CD4-positive, alpha-beta memory T cell (primary cell): ENCODE data around the gene MMP17. TPM values are rescaled to one million over a fixed set of nuclear protein-coding genes. Genes with fewer than 3 reads are reported as not detected.
A peak's percentile ranks its signal among the peaks of the same experiment; 100 is the strongest.

Source experiments
- CTCF ChIA-PET: fragments of 350-600 bp; sonication (Branson Sonifier 250); formaldehyde crosslinking; loops from one replicate; lab custom pipeline; 2021; ENCODE audit warnings: inconsistent platforms; ENCODE audit not compliant: partially characterized antibody; lab: Charles Lee
- POLR2A ChIA-PET: fragments of 350-600 bp; sonication (Branson Sonifier 250); formaldehyde crosslinking; loops from one replicate; lab custom pipeline; 2021; ENCODE audit not compliant: partially characterized antibody; lab: Charles Lee
- DNase-seq, 5 donors: peaks; one replicate each; pipeline versions ENCODE4 v3.0.0 to v3.0.0-alpha.2; 2020 to 2022; ENCODE audit warnings: mixed read lengths in 1 of 5
- H3K27ac ChIP-seq: one replicate; pipeline ENCODE4 v1.7.0; 2013; ENCODE audit warnings: low read depth, low read length
- H3K27me3 ChIP-seq: 2 replicates; pipeline ENCODE4 v1.7.0; 2013; ENCODE audit warnings: mild to moderate bottlenecking, low read length, moderate library complexity; ENCODE audit not compliant: insufficient read depth
- H3K36me3 ChIP-seq: 2 replicates; pipeline ENCODE4 v1.7.0; 2013; ENCODE audit warnings: mild to moderate bottlenecking, low read length, moderate library complexity; ENCODE audit not compliant: insufficient read depth
- H3K4me1 ChIP-seq: 2 replicates; pipeline ENCODE4 v1.7.0; 2013; ENCODE audit warnings: mild to moderate bottlenecking, low read length, moderate library complexity; ENCODE audit not compliant: insufficient read depth
- H3K4me3 ChIP-seq, 2 donors: one replicate each; pipeline ENCODE4 v1.7.0; 2013; ENCODE audit warnings: low read length in 2 of 2, mild to moderate bottlenecking in 1 of 2
- H3K9me3 ChIP-seq, 2 donors: one replicate each; pipeline ENCODE4 v1.7.0; 2013; ENCODE audit warnings: low read length in 2 of 2, control low read depth in 1 of 2; ENCODE audit not compliant: control insufficient read depth in 1 of 2
- H3K27ac Mint-ChIP-seq, 7 donors: one replicate each; pipeline ENCODE4 v1.8.0; 2020 to 2021; ENCODE audit warnings: mixed read lengths in 7 of 7, mild to moderate bottlenecking in 6 of 7, inconsistent platforms in 3 of 7, moderate library complexity in 3 of 7
- H3K27me3 Mint-ChIP-seq, 2 donors: one replicate each; pipeline ENCODE4 v1.8.0; 2020 to 2021; ENCODE audit warnings: mixed read lengths in 2 of 2
- H3K36me3 Mint-ChIP-seq, 2 donors: one replicate each; pipeline ENCODE4 v1.8.0; 2020 to 2021; ENCODE audit warnings: mixed read lengths in 2 of 2, inconsistent platforms in 1 of 2, mild to moderate bottlenecking in 1 of 2
- H3K4me1 Mint-ChIP-seq, 4 donors: one replicate each; pipeline ENCODE4 v1.8.0; 2020 to 2021; ENCODE audit warnings: mixed read lengths in 4 of 4, mild to moderate bottlenecking in 1 of 4
- H3K4me3 Mint-ChIP-seq, 8 donors: one replicate each; pipeline ENCODE4 v1.8.0; 2020 to 2021; ENCODE audit warnings: mixed read lengths in 8 of 8, mild to moderate bottlenecking in 7 of 8, moderate library complexity in 6 of 8, inconsistent platforms in 3 of 8
- H3K9me3 Mint-ChIP-seq, 8 donors: one replicate each; pipeline ENCODE4 v1.8.0; 2020 to 2021; ENCODE audit warnings: mixed read lengths in 8 of 8, mild to moderate bottlenecking in 5 of 8, inconsistent platforms in 3 of 8, moderate library complexity in 1 of 8
- intact Hi-C: fragments of 100-400 bp; cut with micrococcal nuclease; formaldehyde crosslinking; loops from one replicate; pipeline ENCODE4 v1.15.1; 2023
- polyA plus RNA-seq, 2 donors: library from polyadenylated mRNA; unstranded; fragments of 300-500 nt; fragmentation: Illumina TruSeq; gene quantifications; one replicate each; pipeline ENCODE4 v1.2.3, GENCODE V29; 2021
- total RNA-seq, 2 experiments: library from RNA; stranded (reverse); gene quantifications; one replicate each; pipeline ENCODE4 v1.2.3, GENCODE V29; 2021

MMP17 gene
- total and polyA plus RNA-seq, 4 experiments from 2014 or later = 0.32 to 0.94 TPM; not detected in 2

DNA sequence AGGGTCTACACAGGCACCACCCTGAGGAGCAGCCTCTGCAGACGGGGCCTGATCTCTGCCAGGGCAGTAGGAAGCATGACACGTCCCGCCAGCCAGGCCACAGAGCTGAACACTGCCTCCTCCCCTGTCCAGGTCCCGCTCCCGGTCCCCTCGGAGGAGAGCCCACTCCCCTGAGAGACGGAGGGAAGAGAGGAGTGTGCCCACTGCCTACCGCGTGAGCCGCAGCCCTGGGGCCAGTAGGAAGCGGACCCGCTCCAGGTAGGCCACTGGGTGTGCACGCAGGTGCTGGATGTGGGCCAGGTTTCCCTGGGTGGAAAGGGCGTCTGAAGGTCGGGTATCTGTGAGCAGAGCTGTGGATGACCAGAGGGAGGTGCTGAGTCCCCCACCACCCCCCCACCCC is 41.9 kb upstream of the MMP17 start:
- Mint-ChIP-seq H3K27ac (peak overlapping the region in 1 of 7 donors; percentile 61), H3K36me3 (peaks cover 46 to 73% of the 10 kb centered on the region in 2 donors), H3K4me1 (peaks cover 0 to 1% (median 0%) of the 10 kb centered on the region in 4 donors), H3K4me3 (no peak overlapping the region), H3K9me3 (peaks cover 0 to 3% (median 0%) of the 10 kb centered on the region in 8 donors), H3K27me3 (no peaks in the 10 kb centered on the region)
- CTCF ChIA-PET = no interaction called here
- Histone ChIP-seq H3K4me3 (no peak overlapping the region), H3K27me3 (no peaks in the 10 kb centered on the region), H3K36me3 (peaks cover 38% of the 10 kb centered on the region), H3K9me3 (no peaks in the 10 kb centered on the region), H3K27ac (no peak overlapping the region), H3K4me1 (no peaks in the 10 kb centered on the region)
- POLR2A ChIA-PET = interaction anchor here (1.0 kb wide), 1 partner anchor 13 kb away, joined by 3 read pairs; no protein-coding TSS in a partner anchor
- DNase-seq = no peak
- intact Hi-C loops = no loop called here

DNA sequence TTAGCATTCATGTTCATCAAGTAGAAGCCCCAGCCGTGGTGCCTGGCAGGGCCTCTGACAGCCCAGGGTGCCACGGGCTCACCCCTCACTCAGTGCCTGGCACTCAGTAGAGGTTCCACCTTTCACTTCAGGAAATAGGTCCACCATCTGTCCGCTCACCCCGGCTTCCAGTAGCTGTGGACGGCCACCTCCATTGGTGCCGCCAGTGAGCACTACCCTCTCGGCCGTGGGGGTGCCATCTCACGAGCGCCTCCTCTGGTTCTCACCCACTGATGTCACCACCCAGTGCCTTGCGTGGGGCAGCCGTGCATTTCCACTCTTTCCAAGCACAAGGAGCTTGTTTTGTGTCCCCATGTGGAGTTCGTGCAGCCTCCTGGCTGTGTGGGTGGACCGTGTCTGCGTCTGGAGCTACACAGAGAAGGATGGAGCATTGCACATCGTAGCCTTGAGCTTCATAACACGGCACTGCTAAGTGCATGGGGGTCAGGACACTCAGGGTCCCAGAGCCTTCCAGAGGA is 41.0 kb upstream of the MMP17 start:
- CTCF ChIA-PET = no interaction called here

DNA sequence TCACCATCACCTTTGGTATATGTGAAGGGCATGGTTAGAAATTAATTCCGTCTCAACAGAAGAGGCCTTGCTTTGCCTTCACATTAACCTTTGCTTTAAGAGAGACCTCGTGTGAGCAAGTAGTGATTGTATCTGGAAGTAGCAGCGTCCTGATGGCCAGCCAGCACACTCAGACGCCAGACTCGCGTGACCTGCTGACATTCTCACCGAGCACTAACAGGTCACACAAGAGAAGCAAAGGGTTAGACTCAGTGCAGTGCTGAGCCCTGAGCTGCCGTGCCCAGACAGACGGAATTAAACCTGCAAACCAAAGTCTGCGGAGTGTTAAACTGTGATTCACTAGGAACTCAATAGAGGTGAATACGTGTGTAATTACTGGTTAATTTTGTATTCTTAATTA is 40.1 kb upstream of the MMP17 start:
- H3K36me3 Mint-ChIP-seq = peaks cover 54 to 74% of the 10 kb centered on the region in 2 donors
- ChIA-PET POLR2A (no interaction called here), CTCF (interaction anchor here (0.6 kb wide), 1 partner anchor 223 kb away, joined by 3 read pairs; no protein-coding TSS in a partner anchor)
- no peaks in the 10 kb centered on the region for H3K27me3 Mint-ChIP-seq
- peaks cover 0 to 1% (median 0%) of the 10 kb centered on the region in 4 donors for H3K4me1 Mint-ChIP-seq
- Histone ChIP-seq H3K4me3 (no peak overlapping the region), H3K4me1 (no peaks in the 10 kb centered on the region), H3K27me3 (no peaks in the 10 kb centered on the region), H3K36me3 (peaks cover 41% of the 10 kb centered on the region), H3K27ac (no peak overlapping the region), H3K9me3 (no peaks in the 10 kb centered on the region)
- H3K9me3 Mint-ChIP-seq = peaks cover 0 to 3% (median 0%) of the 10 kb centered on the region in 8 donors
- H3K4me3 Mint-ChIP-seq = no peak overlapping the region
- no peak for DNase-seq
- intact Hi-C loops = no loop called here
- no peak overlapping the region for H3K27ac Mint-ChIP-seq

More for the DNA sequence above, 41.0 kb upstream of the MMP17 start:
- Histone ChIP-seq H3K27ac (no peak overlapping the region), H3K36me3 (peaks cover 34% of the 10 kb centered on the region), H3K4me3 (no peak overlapping the region), H3K4me1 (no peaks in the 10 kb centered on the region), H3K27me3 (no peaks in the 10 kb centered on the region), H3K9me3 (no peaks in the 10 kb centered on the region)
- POLR2A ChIA-PET = interaction anchor here (1.0 kb wide), 1 partner anchor 14 kb away, joined by 3 read pairs; no protein-coding TSS in a partner anchor
- intact Hi-C loops = no loop called here
- Mint-ChIP-seq H3K4me3 (no peak overlapping the region), H3K27ac (no peak overlapping the region), H3K36me3 (peaks cover 47 to 72% of the 10 kb centered on the region in 2 donors), H3K4me1 (peaks cover 0 to 1% (median 0%) of the 10 kb centered on the region in 4 donors), H3K27me3 (no peaks in the 10 kb centered on the region), H3K9me3 (peaks cover 0 to 3% (median 0%) of the 10 kb centered on the region in 8 donors)
- DNase-seq = no peak

DNA sequence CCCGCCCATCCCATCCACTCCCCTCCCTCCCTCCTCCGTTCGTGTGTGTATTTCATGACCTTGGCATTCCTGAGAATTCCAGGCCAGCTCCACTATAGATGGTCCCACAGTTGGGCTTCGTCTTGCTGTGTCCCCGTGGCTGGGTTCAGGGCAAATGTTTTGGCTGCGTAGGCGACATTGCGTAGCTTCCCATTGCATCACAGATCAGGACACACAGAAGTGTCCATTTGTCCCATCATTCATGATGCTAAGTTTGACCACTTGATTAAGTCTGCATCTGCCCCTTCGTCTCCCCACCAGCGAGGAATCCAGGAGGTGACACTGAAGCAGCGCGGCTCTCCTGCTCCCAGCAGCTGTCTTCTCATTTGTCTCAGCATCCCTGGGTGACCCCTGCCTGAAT is 38.6 kb upstream of the MMP17 start:
- ChIA-PET POLR2A (no interaction called here), CTCF (no interaction called here)
- H3K9me3 Mint-ChIP-seq = peaks cover 0 to 3% (median 0%) of the 10 kb centered on the region in 8 donors
- DNase-seq = no peak
- H3K27ac Mint-ChIP-seq = peak overlapping the region in 1 of 7 donors; percentile 50
- peaks cover 0 to 1% (median 0%) of the 10 kb centered on the region in 4 donors for H3K4me1 Mint-ChIP-seq
- Histone ChIP-seq H3K9me3 (no peaks in the 10 kb centered on the region), H3K4me1 (no peaks in the 10 kb centered on the region), H3K36me3 (peaks cover 47% of the 10 kb centered on the region), H3K27me3 (no peaks in the 10 kb centered on the region), H3K27ac (no peak overlapping the region), H3K4me3 (no peak overlapping the region)
- intact Hi-C loops = no loop called here
- H3K4me3 Mint-ChIP-seq = no peak overlapping the region
- peaks cover 62 to 74% of the 10 kb centered on the region in 2 donors for H3K36me3 Mint-ChIP-seq
- no peaks in the 10 kb centered on the region for H3K27me3 Mint-ChIP-seq

DNA sequence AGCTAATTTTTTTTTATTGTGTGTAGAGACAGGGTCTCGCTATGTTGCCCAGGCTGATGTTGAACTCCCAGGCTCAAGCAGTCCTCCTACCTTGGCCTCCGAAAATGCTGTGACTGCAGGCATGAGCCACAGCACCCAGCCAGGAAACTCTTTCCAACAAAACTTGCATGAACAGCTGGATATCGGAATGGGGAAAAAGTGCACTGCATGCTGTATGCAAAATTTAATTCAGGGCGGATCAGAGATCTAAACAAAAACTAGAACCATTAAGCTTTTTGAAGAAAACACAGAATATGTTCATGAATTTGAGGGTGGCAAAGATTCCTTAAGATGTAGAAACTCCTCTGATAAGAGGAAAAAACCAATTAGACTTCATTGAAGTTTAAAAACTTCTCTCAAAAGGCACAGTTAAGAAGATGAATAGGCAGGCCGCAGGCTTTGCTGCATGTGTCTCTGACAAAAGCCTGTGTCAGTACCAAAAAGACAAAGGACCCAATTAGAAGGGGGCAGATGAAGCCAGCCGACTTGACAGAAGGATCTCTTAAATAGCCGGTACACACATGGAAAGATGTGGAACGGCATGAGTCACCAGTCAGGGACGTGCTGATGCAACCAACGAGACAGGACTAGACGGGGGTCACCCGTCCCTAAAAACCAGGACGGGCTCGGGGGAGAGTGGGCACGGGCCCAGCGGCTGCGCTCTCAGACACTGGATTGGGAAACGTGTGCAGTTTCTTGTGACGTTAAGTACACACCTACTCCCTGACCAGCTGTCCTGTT is 34.8 kb upstream of the MMP17 start:
- CTCF ChIA-PET = no interaction called here
- peaks cover 50% of the 10 kb centered on the region for H3K36me3 ChIP-seq
- H3K27me3 Mint-ChIP-seq = no peaks in the 10 kb centered on the region

DNA sequence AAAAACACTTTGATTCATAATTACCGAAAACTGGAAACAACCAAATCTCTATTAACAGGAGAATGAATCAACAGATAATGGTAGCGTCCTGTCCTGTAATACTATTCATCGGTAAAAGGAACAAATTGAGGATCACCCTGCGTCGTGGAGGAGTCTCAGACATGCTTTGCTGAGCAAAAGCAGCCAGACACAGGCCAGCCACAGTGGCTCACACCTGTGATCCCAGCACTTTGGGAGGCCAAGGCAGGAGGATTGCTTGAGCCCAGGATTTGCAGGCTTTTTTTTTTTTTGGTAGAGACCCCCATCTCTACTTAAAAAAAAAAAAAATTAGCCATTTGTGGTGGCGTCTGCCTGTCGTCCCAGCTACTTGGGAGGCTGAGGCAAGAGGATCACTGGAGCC is 34.1 kb upstream of the MMP17 start:
- Mint-ChIP-seq H3K36me3 (peaks cover 60 to 73% of the 10 kb centered on the region in 2 donors), H3K4me1 (peaks cover 0 to 1% (median under 1%) of the 10 kb centered on the region in 4 donors), H3K9me3 (peaks cover 0 to 2% (median 0%) of the 10 kb centered on the region in 8 donors), H3K4me3 (no peak overlapping the region), H3K27me3 (no peaks in the 10 kb centered on the region), H3K27ac (peak overlapping the region in 1 of 7 donors; percentile 32)
- H3K36me3 ChIP-seq = peaks cover 51% of the 10 kb centered on the region
- no peaks in the 10 kb centered on the region for H3K27me3 ChIP-seq
- intact Hi-C loops = no loop called here
- H3K4me3 ChIP-seq = no peak overlapping the region
- no peaks in the 10 kb centered on the region for H3K9me3 ChIP-seq
- DNase-seq = no peak
- CTCF ChIA-PET = interaction anchor here (1.1 kb wide), 1 partner anchor 13 kb away, joined by 3 read pairs; no protein-coding TSS in a partner anchor
- POLR2A ChIA-PET = no interaction called here
- no peaks in the 10 kb centered on the region for H3K4me1 ChIP-seq
- no peak overlapping the region for H3K27ac ChIP-seq

More for the DNA sequence above, 34.8 kb upstream of the MMP17 start:
- POLR2A ChIA-PET = no interaction called here
- no peak overlapping the region for H3K27ac ChIP-seq
- DNase-seq = no peak
- H3K9me3 ChIP-seq = no peaks in the 10 kb centered on the region
- H3K27me3 ChIP-seq = no peaks in the 10 kb centered on the region
- no peaks in the 10 kb centered on the region for H3K4me1 ChIP-seq
- Mint-ChIP-seq H3K27ac (peak overlapping the region in 3 of 7 donors; percentile 4 to 82 (median 65)), H3K4me3 (no peak overlapping the region), H3K36me3 (peaks cover 60 to 72% of the 10 kb centered on the region in 2 donors), H3K4me1 (peaks cover 0 to 1% (median under 1%) of the 10 kb centered on the region in 4 donors), H3K9me3 (no peaks in the 10 kb centered on the region)
- no peak overlapping the region for H3K4me3 ChIP-seq
- intact Hi-C loops = no loop called here

DNA sequence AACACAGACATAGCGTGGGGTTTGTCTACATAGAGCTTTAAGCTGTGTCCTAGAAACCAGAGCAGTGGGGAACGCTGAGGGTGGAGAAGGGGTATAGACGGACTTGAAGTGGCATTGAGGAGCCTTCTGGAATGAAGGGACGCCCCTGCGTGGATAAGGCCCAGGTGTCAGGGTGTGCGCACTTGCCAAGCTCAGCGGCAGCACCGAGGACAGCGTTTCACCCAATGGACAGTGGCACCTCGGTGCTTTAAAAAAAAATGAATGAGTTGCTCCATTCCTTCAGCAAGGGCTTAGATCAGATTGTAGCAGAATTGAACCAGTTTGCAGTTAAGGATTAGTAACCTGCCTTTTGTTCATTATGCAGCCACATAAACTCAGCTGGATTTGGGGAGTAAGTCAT is 33.6 kb upstream of the MMP17 start:
- no peaks in the 10 kb centered on the region for H3K27me3 ChIP-seq
- no peaks in the 10 kb centered on the region for H3K9me3 ChIP-seq
- no peak for DNase-seq
- POLR2A ChIA-PET = no interaction called here
- Mint-ChIP-seq H3K4me1 (peaks cover 0 to 1% (median under 1%) of the 10 kb centered on the region in 4 donors), H3K36me3 (peaks cover 63 to 73% of the 10 kb centered on the region in 2 donors), H3K27ac (peak overlapping the region in 1 of 7 donors; percentile 32), H3K9me3 (peaks cover 0 to 2% (median 0%) of the 10 kb centered on the region in 8 donors), H3K27me3 (no peaks in the 10 kb centered on the region), H3K4me3 (no peak overlapping the region)
- H3K36me3 ChIP-seq = peaks cover 55% of the 10 kb centered on the region
- H3K27ac ChIP-seq = no peak overlapping the region
- no peaks in the 10 kb centered on the region for H3K4me1 ChIP-seq
- intact Hi-C loops = no loop called here
- CTCF ChIA-PET = interaction anchor here (1.1 kb wide), 1 partner anchor 14 kb away, joined by 3 read pairs; no protein-coding TSS in a partner anchor
- H3K4me3 ChIP-seq = no peak overlapping the region
